ENCODE measurements around the gene UXS1.

GRCh38 chr2:106158871-106159270, 35.2 kb downstream of the UXS1 start:
- no peak for TF ChIP-seq POLR2A (IDR thresholded peaks at IDR 0.05)
- TF ChIP-seq CTCF (IDR thresholded peaks at IDR 0.05) = no peak
